Gastroesophageal sphincter (tissue), 4 donors: ENCODE data around the gene VWA8. TPM values are rescaled to one million over a fixed set of nuclear protein-coding genes. Genes with fewer than 3 reads are reported as not detected.

ENCODE experiments used
- ATAC-seq: fragments of 150-250 bp; one replicate; pipeline ENCODE4 v1.9.1; 2016; ENCODE audit warnings: mild to moderate bottlenecking, moderate library complexity
- H3K27ac ChIP-seq, 4 donors: fragments of 200-600 bp; sonication (generic) in 3 of 4; 1 replicate in 3 of 4; 2 replicates in 1 of 4; pipeline ENCODE4 v1.5.1; 2016 to 2019
- H3K27me3 ChIP-seq: fragments of 200-600 bp; sonication (generic); one replicate; pipeline ENCODE4 v1.5.1; 2019
- H3K36me3 ChIP-seq, 2 donors: fragments of 200-600 bp; sonication (generic); one replicate each; pipeline ENCODE4 v1.5.1; 2019; ENCODE audit warnings: control low read depth in 1 of 2
- H3K4me1 ChIP-seq, 3 donors: fragments of 200-600 bp; sonication (generic); 1 replicate in 2 of 3; 2 replicates in 1 of 3; pipeline ENCODE4 v1.5.1; 2016 to 2019; ENCODE audit warnings: control low read depth in 2 of 3
- H3K4me3 ChIP-seq, 2 donors: fragments of 200-600 bp; sonication (generic); one replicate each; pipeline ENCODE4 v1.5.1; 2019; ENCODE audit warnings: mild to moderate bottlenecking in 1 of 2, moderate library complexity in 1 of 2
- H3K9me3 ChIP-seq, 3 donors: fragments of 200-600 bp; sonication (generic); one replicate each; pipeline ENCODE4 v1.5.1; 2017 to 2019; ENCODE audit warnings: control low read depth in 2 of 3
- EP300 ChIP-seq: sonication (generic); formaldehyde crosslinking; IDR thresholded peaks from one replicate; pipeline ENCODE4 v1.6.1; 2017; ENCODE audit warnings: antibody characterized with exemption, mild to moderate bottlenecking
- POLR2A ChIP-seq, 2 donors: fragments of 450-650 bp; IDR thresholded peaks; one replicate each; pipeline ENCODE4 v1.6.1; 2017; ENCODE audit warnings: antibody characterized with exemption in 2 of 2, mild to moderate bottlenecking in 2 of 2, moderate library complexity in 1 of 2
- POLR2AphosphoS5 ChIP-seq: sonication (generic); formaldehyde crosslinking; IDR thresholded peaks from one replicate; pipeline ENCODE4 v1.6.1; 2017; ENCODE audit warnings: antibody characterized with exemption
- WGBS, 2 donors: methylation state at CpG; one replicate each; pipeline ENCODE4 v1.1.5; 2018; ENCODE audit warnings: low coverage in 1 of 2; 5-methylcytosine and 5-hydroxymethylcytosine counted together
- total RNA-seq, 4 donors: library from RNA; depleted of rRNA; stranded (reverse); fragments of >200 nt; gene quantifications; one replicate each; pipeline ENCODE4 v1.1.0, GENCODE V29; 2016
- TF ChIP-seq, protein P1 (sequence below), 4 experiments: fragments of 200-600 bp in 2 of 4; fragments of 450-650 bp in 2 of 4; sonication (generic) in 1 of 4; IDR thresholded peaks; one replicate each; pipeline ENCODE4 v1.5.1; 2017 to 2019; ENCODE audit warnings: antibody characterized with exemption in 4 of 4, mild to moderate bottlenecking in 2 of 4, moderate library complexity in 2 of 4

VWA8 gene
- total RNA-seq, 4 donors from 2014 or later = 20.3 to 34.7 (median 23.9) TPM

DNA sequence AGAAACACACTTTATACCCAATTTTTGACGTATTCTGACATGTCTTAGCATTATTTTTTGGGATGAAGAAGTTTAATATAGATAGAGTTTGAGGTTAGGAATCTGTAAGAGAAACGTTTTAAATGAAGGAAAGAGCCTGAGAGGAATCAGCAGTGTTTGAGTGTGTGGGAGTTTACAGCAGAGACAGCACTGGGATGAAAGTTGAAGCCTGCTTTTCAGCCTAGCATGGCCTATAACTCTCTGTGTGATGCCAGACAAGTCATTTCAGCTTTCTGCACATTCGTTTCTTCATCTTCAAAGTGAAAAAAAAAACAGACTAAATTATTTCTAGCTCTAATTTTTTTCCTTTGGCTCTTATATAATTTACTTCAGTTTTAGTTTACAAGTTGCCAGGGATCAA lies 326.5 kb downstream of the VWA8 start:
- Histone ChIP-seq H3K27ac (no peak overlapping the region), H3K4me3 (no peak overlapping the region), H3K4me1 (peaks cover 0 to under 1% (median 0%) of the 10 kb centered on the region in 3 donors), H3K36me3 (no peaks in the 10 kb centered on the region), H3K9me3 (no peaks in the 10 kb centered on the region), H3K27me3 (no peaks in the 10 kb centered on the region)
- ATAC-seq = no peak
- TF ChIP-seq EP300 (no peak), POLR2AphosphoS5 (no peak), POLR2A (IDR thresholded peaks at IDR 0.05) (no peak)
- TF ChIP-seq, protein P1, sequence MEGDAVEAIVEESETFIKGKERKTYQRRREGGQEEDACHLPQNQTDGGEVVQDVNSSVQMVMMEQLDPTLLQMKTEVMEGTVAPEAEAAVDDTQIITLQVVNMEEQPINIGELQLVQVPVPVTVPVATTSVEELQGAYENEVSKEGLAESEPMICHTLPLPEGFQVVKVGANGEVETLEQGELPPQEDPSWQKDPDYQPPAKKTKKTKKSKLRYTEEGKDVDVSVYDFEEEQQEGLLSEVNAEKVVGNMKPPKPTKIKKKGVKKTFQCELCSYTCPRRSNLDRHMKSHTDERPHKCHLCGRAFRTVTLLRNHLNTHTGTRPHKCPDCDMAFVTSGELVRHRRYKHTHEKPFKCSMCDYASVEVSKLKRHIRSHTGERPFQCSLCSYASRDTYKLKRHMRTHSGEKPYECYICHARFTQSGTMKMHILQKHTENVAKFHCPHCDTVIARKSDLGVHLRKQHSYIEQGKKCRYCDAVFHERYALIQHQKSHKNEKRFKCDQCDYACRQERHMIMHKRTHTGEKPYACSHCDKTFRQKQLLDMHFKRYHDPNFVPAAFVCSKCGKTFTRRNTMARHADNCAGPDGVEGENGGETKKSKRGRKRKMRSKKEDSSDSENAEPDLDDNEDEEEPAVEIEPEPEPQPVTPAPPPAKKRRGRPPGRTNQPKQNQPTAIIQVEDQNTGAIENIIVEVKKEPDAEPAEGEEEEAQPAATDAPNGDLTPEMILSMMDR (IDR thresholded peaks at IDR 0.05) = no peak
- 77% methylated on average over 3 of the region's 3 CpGs for WGBS, 2 donors

DNA sequence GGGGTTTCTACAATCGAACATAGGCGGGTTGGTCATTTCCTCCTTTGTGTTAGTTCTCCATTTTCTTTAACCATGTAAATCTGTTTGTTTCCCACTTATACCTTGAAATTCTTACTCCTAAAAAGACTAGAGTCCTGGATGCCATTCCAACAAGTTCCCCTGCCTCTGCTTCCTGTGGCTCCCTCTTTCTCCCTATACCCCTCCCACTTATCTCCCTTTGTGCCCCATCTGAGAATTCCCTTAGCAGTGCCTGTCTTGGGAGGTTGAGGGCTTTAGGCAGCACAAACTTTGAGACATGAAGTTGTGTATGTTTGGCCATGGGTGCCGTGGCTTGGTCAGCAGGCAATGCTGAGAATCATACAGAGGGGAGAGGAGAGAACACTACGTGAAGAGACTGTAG lies 327.1 kb downstream of the VWA8 start:
- H3K4me1 ChIP-seq = no peaks in the 10 kb centered on the region
- H3K9me3 ChIP-seq = no peaks in the 10 kb centered on the region
- no peak for ATAC-seq
- no peaks in the 10 kb centered on the region for H3K27me3 ChIP-seq
- TF ChIP-seq POLR2AphosphoS5 = no peak
- TF ChIP-seq, protein P1 (IDR thresholded peaks at IDR 0.05) = no peak
- 84 to 90% methylated on average over 2 to 3 of the region's 4 CpGs for WGBS, 2 donors
- H3K36me3 ChIP-seq = no peaks in the 10 kb centered on the region
- H3K27ac ChIP-seq = no peak overlapping the region
- H3K4me3 ChIP-seq = no peak overlapping the region

DNA sequence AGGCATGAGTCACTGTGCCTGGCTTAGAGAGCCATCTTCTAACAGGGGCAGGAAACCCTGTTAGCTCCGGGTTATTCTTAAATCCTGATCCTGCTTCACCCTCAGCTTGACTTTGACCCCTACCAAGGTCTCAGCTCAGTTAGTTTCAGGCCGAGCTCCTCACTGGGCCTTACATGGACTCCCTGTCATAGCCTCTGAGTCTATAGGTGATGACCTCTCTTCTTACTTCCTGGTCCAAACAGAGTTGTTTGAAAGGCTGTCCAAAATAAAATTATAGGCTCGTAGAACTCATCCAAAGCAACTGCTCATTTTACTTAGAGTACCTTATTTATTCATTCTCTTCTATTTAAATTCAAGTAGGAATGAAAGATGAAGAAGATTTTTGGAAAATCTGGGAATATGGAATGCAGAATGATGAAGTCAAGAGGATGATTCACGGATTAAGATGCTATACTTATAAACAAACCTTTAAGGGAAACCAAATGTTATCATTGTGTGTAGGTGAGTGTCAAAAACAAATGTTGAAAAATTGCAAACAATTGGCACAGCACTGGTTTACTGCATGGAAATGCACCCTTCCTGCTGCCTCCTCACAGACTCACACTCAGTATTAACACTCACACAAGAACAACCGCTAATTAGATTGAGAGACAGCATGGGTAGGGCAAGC lies 329.5 kb downstream of the VWA8 start:
- Histone ChIP-seq H3K4me1 (no peaks in the 10 kb centered on the region), H3K4me3 (no peak overlapping the region), H3K27ac (no peak overlapping the region), H3K36me3 (no peaks in the 10 kb centered on the region), H3K9me3 (no peaks in the 10 kb centered on the region), H3K27me3 (no peaks in the 10 kb centered on the region)
- 59 to 69% methylated on average over 3 to 5 of the region's 5 CpGs for WGBS, 2 donors
- no peak for ATAC-seq
- TF ChIP-seq, protein P1 (IDR thresholded peaks at IDR 0.05) = no peak
- TF ChIP-seq POLR2AphosphoS5 (no peak), EP300 (no peak), POLR2A (IDR thresholded peaks at IDR 0.05) (no peak)

DNA sequence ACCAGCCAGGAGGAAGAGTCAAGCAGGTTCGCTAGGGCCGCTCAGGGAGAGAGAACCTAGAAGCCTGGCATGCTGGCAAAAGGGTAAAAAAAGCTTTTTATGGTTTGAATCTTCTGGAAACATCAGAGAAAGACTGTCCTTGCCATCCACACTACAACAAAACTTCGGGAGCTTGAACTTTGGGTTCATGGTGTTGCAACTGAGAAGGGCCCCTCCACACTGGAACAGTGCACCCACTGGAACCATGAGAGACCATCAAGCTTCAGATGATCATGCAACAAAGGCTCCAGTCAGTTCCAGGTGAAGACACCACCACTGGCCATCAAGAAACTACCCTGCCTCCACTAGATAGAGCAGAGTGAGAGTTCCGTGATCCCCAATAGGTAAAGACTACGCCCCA lies 333.5 kb downstream of the VWA8 start:
- H3K4me1 ChIP-seq = no peaks in the 10 kb centered on the region
- TF ChIP-seq EP300 (no peak), POLR2A (IDR thresholded peaks at IDR 0.05) (no peak), POLR2AphosphoS5 (no peak)
- TF ChIP-seq, protein P1 (IDR thresholded peaks at IDR 0.05) = no peak
- H3K27me3 ChIP-seq = no peaks in the 10 kb centered on the region
- no peaks in the 10 kb centered on the region for H3K9me3 ChIP-seq
- ATAC-seq = no peak
- no peak overlapping the region for H3K27ac ChIP-seq
- H3K4me3 ChIP-seq = no peak overlapping the region
- 100% methylated on average over 5 of the region's 5 CpGs; no CpG with 5 or more reads in 1 of the 2 donors for WGBS, 2 donors
- no peaks in the 10 kb centered on the region for H3K36me3 ChIP-seq

DNA sequence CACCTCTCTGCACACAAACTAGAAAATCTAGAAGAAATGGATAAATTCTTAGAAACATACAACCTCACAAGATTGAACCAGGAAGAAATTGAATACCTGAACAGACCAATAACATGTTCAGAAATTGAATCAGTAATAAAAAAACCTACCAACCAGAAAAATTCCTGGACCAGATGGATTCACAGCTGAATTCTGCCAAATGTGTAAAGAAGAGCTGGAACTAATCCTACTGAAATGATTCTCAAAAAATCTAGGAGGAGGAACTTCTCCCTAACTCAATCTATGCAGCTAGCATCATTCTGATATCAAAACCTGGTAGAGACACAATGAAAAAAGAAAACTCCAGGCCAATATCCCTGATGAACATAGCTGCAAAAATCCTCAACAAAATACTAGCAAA lies 336.9 kb downstream of the VWA8 start:
- ATAC-seq = no peak
- Histone ChIP-seq H3K27ac (no peak overlapping the region), H3K27me3 (no peaks in the 10 kb centered on the region), H3K4me3 (no peak overlapping the region), H3K9me3 (no peaks in the 10 kb centered on the region), H3K4me1 (no peaks in the 10 kb centered on the region), H3K36me3 (no peaks in the 10 kb centered on the region)
- TF ChIP-seq EP300 = no peak
- TF ChIP-seq POLR2A (IDR thresholded peaks at IDR 0.05) = no peak
- TF ChIP-seq, protein P1 (IDR thresholded peaks at IDR 0.05) = no peak
- no peak for TF ChIP-seq POLR2AphosphoS5
